GM12874 (cell line): Measurements from ENCODE around the gene TSPAN7.

Source experiments
- TF ChIP-seq, protein P1 (sequence below): IDR thresholded peaks from 2 replicates; pipeline ENCODE4 v1.5.1; 2011; ENCODE audit warnings: low read depth, mild to moderate bottlenecking, control low read depth, low read length, moderate library complexity; ENCODE audit not compliant: insufficient read depth

Gene TSPAN7

DNA sequence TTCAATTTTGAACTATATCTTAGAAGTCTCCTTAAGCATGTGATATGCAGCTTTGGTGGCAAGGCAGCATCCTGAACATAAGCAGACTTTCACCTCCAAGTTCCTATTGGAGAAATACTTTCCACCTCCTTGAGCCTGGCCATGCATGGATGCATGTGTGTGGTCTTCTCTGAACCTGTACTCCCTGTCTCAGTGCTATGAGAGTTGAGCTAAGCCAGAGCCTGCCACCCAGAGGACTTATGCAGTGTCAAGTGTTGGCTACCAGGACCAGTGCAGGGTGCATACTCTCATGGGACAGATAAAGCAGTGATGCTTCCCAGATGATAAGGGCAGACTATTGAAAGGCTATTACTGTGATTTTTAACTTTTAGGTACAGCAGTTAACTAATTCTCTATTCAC lies 105.6 kb downstream of the TSPAN7 start:
- TF ChIP-seq, protein P1, sequence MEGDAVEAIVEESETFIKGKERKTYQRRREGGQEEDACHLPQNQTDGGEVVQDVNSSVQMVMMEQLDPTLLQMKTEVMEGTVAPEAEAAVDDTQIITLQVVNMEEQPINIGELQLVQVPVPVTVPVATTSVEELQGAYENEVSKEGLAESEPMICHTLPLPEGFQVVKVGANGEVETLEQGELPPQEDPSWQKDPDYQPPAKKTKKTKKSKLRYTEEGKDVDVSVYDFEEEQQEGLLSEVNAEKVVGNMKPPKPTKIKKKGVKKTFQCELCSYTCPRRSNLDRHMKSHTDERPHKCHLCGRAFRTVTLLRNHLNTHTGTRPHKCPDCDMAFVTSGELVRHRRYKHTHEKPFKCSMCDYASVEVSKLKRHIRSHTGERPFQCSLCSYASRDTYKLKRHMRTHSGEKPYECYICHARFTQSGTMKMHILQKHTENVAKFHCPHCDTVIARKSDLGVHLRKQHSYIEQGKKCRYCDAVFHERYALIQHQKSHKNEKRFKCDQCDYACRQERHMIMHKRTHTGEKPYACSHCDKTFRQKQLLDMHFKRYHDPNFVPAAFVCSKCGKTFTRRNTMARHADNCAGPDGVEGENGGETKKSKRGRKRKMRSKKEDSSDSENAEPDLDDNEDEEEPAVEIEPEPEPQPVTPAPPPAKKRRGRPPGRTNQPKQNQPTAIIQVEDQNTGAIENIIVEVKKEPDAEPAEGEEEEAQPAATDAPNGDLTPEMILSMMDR: no peak

DNA sequence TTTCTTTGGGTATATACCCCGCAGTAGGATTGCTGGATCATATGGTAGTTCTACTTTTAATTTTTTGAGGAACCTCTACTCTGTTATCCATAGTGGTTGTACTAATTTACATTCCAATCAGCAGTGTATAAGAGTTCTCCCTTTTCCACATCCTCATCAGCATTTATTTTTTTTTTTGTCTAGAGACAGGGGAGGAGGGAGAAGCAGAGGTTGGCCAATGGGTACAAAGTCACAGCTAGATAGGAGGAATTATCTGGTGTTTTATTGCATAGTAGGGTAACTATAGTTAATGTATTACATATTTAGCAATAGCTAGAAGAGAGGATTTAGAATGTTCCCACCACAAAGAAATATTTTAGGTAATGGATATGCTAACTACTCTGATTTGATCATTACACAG lies 107.4 kb downstream of the TSPAN7 start:
- TF ChIP-seq, protein P1: no peak

DNA sequence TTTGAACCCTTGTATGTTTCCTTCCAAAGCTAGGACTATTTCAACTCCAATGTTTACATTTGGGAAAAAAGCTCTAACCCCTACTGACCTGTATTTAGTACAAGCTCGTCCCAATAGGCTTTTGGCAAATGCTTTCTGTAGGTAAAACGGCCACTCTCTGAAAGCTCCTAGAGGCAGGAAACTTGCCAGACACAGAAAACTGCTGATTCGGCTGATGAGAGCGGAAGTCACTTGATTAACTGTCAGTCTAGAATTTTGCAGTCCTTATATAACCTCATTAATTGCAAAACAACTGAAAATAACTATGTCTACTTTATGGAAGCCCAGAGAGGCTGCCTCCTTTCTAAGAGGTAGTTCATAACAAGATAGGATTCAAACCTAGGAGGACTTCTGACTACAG lies 108.1 kb downstream of the TSPAN7 start:
- TF ChIP-seq, protein P1: no peak

DNA sequence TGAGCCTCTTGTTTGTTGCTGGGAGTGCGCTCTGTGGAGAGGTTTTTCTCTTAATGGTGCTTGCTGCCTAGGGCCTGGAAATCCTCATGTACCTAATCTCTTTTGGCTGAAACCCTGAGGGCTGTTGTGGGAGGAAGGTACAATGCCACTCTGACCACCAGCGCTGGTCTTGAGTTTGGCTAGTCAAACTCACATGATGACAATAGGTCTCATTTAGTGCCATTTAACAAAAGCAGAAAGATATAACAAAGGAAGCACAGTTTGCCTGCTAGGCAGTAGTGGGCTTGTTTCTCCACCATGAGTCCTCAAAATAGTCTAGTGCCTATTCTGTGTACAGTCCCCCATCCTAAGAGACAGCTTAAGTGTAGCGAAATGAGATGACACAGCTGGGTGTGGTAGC lies 111.3 kb downstream of the TSPAN7 start:
- TF ChIP-seq, protein P1: no peak

DNA sequence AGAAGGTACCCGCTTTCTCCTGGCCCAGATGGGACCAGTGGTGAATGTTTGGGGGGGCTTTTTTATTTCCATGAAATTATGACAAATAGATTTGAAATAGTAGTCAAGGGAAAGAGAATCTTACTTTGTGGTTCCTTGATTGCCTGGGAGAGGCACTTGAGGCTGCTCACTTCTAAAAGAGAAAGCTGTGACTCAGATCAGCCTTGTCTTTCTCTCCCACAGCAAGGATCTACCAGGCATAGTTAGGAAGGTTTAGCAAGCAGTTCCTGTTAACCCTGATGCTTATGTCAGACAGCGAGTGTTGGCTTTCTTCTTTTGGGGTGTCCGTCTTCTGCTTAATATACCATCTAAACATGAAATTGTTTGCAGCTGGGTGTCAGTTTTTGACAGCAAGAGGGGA lies 114.5 kb downstream of the TSPAN7 start:
- TF ChIP-seq, protein P1: no peak

DNA sequence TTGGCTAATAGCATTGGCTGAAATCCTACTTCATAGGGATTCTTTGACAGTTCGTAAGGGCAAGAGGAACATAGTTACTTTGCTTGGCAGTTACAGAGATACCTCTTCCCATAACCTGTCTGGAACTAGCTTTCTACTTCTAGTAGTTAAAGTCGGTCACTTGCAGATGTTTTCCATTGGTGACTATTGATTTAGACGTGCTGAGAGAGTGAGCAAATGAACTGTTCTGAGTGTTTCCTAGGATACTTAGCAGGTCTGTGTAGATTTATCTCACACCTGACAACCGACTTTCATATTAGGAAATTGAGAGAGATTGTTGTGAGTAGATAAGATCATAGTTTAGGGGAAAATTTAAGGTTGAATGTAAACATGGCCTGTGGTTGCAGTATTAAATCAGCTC lies 116.8 kb downstream of the TSPAN7 start:
- TF ChIP-seq, protein P1: no peak

DNA sequence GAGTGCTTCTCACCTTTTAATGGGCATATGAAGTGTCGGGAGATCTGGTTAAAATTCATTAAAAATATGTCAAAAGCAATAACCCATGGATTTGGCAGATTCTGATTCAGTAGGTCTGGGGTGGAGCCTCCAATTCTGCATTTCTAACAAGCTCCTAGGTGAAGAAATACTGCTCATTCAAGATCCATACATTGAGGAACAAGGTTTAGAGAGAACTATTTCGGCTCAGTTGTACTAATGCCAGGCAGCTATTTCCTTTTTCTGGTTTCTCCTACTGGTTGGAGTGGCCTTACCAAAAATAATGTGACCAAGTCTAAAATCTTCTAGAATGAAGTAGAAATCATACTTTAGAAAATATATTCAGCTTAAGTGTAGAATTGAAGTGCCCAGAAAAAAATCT lies 117.5 kb downstream of the TSPAN7 start:
- TF ChIP-seq, protein P1: no peak

DNA sequence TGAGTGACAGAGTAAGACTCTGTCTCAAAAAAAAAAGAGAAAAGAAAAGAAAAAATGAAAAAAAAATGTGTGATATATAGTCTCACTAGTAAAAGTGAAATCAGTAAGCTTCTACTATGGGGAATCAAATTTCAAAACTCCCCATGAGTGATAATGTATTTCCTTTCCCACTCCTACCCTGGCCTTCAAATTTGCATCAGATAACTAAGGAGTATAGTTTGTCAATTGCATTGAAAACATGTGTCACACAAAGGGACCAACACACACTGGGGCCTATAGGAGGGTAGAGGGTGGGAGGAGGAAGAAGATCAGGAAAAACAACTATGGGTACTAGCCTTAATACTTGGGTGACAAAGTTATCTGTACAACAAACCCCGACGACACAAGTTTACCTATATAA lies 118.4 kb downstream of the TSPAN7 start:
- TF ChIP-seq, protein P1: no peak
